Measurements from ENCODE around the gene PCDH15. TPM values are rescaled to one million over a fixed set of nuclear protein-coding genes. Genes with fewer than 3 reads are reported as not detected.

PCDH15 gene
- total and polyA plus RNA-seq, 9 of the 15 experiments (the other 6 are each of a cell fraction or from before 2014, with no cell fraction given) = not detected

GRCh38 chr10:54742416-54742815 is 58.6 kb downstream of the PCDH15 start (continued):
- TF ChIP-seq, protein P1, sequence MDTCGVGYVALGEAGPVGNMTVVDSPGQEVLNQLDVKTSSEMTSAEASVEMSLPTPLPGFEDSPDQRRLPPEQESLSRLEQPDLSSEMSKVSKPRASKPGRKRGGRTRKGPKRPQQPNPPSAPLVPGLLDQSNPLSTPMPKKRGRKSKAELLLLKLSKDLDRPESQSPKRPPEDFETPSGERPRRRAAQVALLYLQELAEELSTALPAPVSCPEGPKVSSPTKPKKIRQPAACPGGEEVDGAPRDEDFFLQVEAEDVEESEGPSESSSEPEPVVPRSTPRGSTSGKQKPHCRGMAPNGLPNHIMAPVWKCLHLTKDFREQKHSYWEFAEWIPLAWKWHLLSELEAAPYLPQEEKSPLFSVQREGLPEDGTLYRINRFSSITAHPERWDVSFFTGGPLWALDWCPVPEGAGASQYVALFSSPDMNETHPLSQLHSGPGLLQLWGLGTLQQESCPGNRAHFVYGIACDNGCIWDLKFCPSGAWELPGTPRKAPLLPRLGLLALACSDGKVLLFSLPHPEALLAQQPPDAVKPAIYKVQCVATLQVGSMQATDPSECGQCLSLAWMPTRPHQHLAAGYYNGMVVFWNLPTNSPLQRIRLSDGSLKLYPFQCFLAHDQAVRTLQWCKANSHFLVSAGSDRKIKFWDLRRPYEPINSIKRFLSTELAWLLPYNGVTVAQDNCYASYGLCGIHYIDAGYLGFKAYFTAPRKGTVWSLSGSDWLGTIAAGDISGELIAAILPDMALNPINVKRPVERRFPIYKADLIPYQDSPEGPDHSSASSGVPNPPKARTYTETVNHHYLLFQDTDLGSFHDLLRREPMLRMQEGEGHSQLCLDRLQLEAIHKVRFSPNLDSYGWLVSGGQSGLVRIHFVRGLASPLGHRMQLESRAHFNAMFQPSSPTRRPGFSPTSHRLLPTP (IDR thresholded peaks at IDR 0.05; ENCODE audit: borderline replicate concordance, extremely low read depth, insufficient read length) = no peak
- no peak for TF ChIP-seq TARDBP (IDR thresholded peaks at IDR 0.05)
- no peak for TF ChIP-seq TEAD1 (CRISPR knock-in tag; IDR thresholded peaks at IDR 0.05)
- no peak for TF ChIP-seq ZC3H11A (IDR thresholded peaks at IDR 0.05; ENCODE audit: low read depth, low read length)
- no peak for TF ChIP-seq MAFF (IDR thresholded peaks at IDR 0.05; ENCODE audit: low read length)
- TF ChIP-seq ZSCAN29 (IDR thresholded peaks at IDR 0.05) = no peak
- TF ChIP-seq POLR2H (tag; IDR thresholded peaks at IDR 0.05; ENCODE audit: low read depth) = no peak
- TF ChIP-seq MBD1 (CRISPR knock-in tag; IDR thresholded peaks at IDR 0.05) = no peak
- no peak for TF ChIP-seq ZNF696 (CRISPR knock-in tag; conservative IDR thresholded peaks at IDR 0.05)
- TF ChIP-seq MAZ (CRISPR knock-in tag; conservative IDR thresholded peaks at IDR 0.05 in 1 of 2, IDR thresholded peaks at IDR 0.05 in 1 of 2) = no peak

All from K562 (cell line).